SIG-M5 treated with dmso at 0.1 percent for 504 hours (cell line): ENCODE results near the gene CEPT1.

Experiments used
- DNase-seq: peaks from one replicate; lab custom pipeline; 2025; ENCODE audit not compliant: unreplicated experiment; lab: John Stamatoyannopoulos, UW

Gene CEPT1

DNA sequence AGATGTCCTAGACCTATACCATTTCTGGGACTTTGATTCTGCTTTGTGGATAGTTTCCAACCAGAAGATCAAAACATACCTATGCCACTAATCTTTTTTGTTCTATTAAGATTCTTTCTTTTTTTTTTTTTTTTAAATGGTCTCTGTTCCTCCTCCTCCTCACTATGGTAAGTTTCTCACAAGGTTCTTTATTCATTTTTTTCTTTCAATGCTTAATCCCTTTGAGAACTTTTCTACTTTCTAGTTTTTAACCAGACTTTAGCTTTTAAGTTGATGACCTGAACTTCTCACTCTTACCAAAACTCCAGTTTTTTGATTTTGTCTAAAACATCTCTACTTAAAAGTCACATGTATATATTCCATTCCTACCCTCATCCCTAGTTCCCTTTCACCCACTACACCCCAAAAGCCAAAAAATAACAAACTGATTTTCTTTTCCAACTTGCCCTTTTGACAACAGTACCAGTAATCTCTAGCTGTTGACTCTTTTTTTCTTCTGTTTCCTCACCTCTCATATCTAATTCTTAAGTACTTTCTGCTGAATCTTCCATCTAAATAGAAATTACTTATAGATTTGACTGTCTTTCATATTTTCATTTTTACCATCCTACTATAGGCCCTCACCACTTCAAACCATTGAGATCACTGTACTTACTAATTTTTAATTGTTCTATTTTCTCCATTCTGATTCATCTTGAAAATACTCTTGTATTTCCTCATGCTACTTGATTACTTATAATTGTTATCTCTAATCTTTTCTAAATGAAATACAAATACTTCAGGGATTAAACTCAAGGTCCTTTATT lies 6.1 kb downstream of the CEPT1 start:
- DNase-seq: no peak

DNA sequence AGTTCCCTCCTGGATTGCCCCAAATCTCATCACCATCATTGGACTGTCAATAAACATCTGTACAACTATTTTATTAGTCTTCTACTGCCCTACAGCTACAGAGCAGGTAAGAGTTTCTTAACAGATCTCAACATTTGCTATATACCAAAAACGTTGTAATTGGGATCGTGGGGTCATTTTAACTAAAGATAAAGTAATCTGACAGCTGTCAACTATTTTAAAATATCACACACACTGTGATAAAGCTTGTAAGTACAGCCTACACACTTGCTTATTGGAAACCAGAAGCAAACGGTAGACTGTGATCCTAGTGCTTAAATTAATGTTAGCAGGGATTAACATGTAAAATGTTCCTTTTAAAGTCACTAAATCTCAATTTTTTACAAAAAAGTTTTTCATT lies 7.9 kb downstream of the CEPT1 start:
- DNase-seq: no peak

DNA sequence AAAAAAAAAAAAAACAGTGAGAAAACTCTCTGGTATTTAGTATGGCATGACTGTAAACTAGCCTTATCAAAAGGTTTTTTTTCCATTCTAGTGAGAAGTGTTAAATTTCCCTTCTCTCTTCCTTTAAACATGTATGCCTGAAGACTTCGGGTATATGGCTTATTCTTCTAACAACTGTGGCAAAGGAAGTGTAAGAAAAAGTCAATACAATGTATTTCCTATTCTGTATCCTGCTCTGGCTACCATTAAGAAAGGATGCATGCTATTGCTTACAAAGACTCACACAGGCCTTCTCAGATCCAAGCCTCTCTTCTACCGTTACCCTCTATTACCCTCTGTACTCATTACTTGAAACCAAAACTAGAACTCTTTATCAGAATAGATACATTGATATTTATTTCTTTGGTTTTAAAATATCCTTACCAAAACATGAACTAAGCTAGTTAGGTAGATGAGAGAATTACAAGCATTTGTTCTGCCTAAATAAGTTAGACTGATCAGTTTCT lies 8.4 kb downstream of the CEPT1 start:
- DNase-seq: no peak

DNA sequence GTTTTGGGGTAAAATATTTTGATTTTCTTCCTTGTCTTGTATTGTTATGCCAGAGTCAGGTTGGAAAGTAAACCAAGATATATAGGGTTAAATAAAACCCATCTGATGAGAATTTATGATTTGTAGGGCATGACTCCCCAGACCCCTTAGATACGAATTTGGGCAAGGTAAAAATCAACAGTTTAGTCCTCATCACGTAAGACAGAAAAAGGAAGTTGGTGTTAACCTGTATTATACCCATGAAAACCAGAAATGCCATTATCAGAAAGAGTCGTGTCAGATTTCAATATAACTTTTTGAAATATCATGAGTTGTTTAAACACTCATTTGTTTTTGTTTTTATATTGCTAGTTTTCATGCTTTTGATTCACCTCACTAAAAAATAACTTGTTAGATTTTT lies 11.8 kb downstream of the CEPT1 start:
- no peak for DNase-seq

DNA sequence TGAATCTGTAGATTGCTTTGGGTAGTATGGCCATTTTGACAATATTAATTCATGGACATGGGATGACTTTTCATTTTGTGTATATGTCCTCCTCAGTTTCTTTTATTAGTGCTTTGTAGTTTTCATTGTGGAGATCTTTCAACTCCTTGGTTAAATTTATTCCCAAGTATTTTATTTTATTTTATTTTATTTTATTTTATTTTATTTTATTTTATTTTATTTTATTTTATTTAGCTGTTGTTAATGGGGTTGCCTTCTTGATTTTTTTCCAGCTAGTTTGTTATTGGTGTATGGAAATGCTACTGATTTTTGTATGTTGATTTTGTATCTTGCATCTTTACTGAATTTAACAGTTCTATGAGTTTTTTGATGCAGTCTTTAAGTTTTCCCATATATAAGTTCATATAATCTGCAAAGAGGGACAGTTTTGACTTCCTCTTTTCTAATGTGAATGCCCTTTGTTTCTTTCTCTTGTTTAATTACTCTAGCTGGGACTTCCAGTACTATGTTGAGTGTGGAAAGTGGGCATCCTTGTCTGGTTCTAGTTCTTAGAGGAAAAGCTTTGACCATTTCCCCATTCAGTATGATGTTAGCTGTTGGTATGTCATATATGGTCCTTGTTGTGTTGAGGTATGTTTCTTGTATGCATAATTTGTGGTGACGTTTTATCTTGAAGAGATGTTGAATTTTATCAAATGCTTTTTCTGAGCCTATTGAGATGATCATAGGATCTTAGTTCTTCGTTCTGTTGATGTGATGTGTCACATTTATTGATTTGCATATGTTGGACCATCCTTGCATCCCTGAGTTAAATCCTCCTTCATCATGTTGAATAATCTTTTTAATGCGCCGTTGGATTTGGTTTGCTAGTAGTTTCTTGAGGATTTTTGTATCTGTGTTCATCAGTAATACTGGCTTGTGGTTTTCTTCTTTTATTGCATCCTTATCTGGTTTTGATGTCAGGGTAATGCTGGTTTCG lies 14.3 kb downstream of the CEPT1 start:
- DNase-seq: peak; percentile 18

DNA sequence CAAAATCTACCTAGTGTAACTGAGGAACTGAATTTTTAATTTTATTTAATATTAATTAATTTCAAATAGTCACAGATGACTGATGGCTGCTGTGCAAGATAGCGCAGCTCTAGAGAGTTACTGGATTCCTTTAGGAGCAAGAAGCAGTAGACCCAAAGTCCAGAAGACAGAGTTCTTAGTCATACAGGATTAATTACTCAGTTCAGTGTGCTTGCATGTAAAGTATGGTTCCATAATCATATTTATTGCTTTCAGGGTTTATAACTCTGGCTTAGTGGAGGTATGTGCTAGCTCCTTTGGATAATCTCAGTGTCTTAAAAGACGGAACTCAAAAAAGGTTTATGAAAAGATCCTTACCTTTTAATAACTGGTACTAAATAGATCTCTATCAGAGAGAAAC lies 17.4 kb downstream of the CEPT1 start:
- DNase-seq: no peak

DNA sequence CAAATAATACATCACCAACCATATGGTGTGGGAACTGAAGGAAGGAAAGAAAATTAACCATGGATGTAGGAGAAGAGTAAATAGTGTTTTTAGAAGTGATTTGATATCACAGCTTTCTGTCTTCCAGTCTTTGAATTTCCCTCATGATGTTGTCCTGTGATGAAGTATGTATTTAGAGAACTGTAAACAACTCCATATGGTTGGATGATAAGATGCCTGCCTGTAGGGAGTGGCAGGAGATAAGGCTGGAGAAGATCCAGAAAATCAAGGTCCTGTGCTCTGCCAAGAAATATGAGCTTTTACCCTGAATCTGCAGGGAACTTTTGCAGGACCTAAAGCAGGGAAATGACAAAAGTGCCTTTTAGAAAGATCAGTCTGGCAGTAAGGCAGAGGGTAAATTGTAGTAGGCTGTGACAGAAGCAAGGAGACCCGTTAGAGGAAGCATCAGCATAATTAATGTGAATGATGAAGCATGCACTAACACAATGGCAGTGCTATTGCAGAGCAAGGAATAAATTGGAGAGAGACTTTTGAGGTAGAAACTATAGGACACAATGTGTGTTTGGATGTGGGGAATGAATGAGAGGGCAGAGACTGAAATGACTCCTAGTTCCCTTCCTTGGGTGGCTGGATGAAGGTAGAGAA lies 21.9 kb downstream of the CEPT1 start:
- DNase-seq: no peak

DNA sequence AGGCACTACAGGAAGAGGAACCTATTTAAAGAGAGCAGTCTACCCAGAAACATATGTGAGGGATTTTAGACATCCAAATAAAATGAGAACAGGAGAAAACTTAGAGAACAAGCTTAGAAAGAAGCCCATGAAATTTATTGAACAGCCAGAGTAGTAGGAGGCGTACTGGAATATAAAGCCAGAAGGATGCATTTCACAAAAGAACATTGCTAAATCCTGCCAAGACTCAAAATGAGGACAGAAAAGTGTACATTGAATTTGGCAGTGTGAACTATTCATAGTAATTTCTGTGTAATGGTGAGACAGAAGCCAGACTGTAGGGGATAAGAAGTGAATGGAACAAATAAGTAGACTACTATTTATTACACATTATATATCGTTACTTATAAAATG lies 22.5 kb downstream of the CEPT1 start:
- no peak for DNase-seq

DNA sequence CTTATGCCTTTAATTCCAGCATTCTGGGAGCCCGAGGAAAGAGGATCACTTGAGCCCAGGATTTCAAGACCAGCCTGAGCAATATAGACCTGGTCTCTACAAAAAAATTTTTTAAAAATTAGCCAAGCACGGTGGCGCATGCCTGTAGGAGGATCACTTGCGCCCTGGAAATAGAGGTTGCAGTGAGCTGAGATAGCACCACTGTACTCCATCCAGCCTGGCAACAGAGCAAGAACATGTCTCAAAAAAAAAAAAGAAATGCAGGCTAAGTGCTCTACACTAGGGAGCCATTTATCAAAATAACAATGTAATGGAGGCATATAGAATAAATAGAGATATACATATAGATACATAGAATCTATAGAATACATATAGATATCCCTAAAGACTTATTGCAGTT lies 23.3 kb downstream of the CEPT1 start:
- DNase-seq: no peak

DNA sequence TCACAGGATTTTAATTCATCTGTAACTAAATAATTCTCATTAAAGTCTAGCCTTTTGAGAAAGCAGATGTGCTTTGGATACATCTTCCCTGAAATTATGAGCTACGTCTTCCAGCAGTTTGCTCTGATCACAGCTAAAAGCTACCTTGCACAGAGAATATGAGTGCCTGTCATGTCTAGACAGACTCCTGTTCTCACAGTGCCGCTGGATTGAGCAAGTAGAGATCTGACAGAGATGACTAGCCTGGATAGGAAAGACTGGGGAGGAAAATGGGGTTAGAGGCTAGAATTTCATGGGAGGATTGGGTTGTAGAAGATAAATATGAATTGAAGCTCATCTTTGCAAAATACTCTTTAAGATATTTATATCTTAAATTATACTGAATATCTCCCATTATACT lies 24.1 kb downstream of the CEPT1 start:
- no peak for DNase-seq

DNA sequence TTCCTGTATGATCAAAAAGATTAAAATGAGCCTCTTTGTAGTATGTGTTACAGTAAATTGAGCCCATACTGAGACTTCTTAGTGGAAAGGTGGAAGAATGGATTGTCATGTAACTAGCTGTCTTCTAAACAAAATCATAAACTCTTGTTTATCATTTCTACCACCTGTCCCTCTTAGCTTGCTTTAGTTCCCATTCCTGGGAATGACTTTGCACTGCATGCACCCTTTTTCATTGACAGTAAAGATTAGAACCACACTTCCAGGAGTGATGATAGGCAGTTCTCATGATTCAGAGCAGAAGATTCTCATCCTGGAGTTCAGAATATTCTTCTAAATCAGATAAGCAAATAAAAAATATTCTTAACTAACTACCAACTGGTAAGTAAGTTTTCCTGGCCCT lies 32.4 kb downstream of the CEPT1 start:
- no peak for DNase-seq

DNA sequence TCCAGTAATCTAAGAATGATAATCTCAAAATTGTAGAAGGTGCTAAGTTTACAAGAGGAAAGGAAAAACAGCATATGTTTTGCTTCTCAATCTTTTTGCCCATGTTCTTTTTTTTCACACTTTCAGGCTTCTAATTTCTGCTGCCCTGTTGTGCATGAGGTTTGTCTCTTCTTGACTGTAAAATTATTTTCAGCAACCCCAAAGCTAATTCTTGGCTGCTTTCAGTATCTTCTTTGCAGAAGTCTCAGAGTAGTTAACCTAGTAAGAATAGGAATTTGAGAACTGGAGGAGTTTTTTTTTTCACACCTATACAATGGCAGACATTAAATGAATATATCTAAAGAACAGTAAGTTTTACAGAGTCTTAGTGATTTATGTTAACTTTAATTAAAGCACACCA lies 34.0 kb downstream of the CEPT1 start:
- DNase-seq: no peak

DNA sequence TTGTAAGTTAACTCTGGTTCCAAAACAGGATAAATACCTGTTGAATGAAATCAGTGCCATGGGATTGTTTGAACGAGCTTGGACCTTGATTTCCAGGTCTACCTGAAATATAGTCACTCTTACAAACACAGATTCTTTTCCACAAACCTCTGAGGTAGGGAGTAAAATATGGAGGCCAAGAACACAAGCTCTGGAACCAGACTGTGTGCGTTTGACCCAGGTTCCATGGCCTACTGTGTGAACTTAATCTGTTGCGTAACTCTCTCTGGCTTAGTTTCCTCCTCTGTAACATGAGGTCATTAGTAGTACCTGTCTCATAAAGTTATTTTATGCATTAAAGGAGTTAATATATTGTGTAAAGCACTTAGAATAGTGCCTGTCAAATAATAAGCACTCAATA lies 35.3 kb downstream of the CEPT1 start:
- DNase-seq: no peak

DNA sequence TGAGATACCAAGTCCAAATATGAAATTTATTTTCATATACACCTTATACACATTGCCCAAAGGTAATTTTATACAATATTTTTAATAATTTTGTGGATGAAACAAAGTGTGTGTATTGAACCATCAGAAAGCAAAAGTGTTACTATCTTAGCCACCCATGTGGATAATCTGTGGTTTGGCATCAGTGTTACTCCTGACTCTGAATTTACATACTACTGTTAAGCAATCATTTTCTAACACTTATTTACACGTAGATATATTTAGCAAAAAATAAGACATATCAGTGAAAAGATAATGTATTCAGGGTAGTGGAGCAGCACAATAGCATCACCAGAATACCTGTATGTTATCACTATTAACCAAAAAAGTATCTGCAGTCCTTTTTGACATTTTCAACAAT lies 36.7 kb downstream of the CEPT1 start:
- no peak for DNase-seq

DNA sequence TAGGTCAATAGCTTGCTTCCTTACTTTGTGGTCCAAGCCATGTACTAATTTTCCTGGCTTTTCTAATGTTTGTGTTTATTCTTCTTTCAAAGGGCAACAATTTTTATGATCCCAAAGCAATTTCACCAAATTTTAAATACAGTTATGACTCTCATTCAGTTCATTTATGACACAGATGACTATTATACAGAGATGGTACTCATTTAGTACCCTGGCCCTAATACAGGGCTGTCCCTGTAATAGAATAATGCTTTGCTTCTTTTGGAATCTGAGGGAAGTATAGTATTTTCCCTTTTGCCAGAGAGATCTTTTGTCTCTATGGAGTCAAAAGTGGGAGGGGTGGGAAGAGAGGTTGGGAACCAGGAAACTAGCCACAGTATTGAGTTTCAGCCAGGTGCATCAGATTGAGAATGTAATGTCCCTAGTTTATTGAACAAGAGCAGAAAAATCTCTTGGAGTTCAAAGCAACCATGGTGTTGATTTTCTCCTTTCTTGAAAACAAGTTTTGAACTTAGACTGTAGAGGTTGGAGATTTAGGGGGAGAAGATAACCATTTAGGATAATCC lies 40.0 kb downstream of the CEPT1 start:
- DNase-seq: no peak

DNA sequence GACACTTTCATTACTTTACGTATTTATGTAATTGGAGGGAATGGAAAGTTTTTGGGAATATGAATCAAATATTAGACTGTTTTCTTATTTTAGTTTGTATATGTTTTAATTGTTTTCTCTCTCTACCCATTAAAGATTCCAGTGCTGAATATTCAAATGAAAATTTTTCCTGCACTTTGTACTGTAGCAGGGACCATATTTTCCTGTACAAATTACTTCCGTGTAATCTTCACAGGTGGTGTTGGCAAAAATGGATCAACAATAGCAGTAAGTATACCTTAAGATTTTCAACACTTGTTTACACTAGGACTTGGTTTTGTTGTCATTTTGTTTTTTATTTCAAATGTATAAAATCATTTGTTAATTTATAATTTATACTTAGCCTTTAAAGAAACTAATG lies 42.0 kb downstream of the CEPT1 start:
- no peak for DNase-seq

DNA sequence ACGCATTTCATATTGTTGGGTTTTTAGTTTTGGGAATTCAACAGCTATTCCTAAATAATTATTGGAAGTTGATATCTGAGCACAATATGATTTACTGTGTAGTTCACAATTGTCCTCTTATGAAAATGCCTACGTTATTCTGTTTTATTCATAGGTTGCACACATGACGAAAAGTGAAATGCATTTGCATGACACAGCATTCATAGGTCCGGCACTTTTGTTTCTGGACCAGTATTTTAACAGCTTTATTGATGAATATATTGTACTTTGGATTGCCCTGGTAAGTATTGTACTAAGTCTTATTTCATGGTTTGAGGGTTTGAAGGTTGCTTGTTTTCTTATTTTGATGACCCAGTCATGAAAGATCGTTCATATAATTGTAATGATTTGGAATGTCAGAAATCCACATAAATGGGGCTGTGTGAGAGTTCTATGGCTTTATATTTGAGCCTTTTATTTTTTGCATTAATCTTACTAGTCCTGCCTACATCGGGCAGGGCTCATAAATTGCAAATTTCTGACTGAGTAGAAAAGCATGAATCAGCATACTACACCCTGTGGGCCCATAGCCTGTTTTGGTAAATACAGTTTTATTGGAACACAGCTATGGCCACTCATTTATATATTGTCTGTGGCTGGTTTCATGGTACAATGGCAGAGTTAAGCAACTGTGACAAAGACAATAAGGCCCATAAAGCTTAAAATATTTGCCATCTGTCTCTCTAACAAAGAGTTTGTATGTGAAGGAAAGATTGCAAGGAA lies 43.5 kb downstream of the CEPT1 start:
- no peak for DNase-seq

DNA sequence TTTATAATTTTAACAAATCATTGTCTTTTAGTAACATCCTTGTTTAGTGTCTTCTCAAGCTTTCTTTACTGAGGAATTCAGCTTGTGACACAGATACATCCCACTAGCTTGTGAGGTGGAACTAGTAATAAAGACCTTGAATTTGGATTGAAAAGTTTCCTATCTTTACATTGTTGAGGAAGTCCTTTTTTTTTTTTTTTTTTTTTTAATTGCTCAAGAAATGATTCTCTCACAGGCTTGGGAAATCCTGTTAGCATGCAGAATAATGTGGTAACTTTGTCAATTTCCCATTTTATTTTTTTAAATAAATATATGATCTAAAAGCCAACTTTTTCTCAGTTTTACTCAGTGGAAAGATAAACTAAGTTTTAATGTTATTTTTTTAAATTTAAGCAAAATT lies 44.6 kb downstream of the CEPT1 start:
- no peak for DNase-seq

DNA sequence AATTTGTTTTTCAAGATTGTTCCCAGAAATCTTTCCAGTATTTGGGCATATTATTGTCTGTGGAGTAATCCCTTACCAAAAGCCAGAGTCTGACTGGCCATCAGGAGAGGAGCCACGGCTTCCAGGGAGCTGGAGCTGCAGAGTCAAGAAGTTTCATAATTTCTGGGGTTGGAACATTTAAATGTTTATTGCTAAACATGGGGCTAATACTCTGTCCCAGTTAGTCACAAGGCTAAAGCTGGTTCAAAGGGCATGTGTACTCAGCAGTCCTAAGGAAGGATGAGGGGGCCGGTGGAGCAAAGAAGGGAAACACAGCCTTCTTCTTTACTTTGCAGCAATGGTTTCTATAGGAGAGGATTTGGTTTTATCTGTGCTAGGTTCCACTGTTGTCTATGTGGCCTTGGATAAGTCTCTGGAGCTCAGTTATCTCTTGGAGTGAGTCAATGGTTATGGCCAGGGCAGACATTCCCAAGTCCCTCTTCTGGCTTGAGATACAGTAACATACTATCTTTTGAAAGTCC lies 51.0 kb downstream of the CEPT1 start:
- no peak for DNase-seq

DNA sequence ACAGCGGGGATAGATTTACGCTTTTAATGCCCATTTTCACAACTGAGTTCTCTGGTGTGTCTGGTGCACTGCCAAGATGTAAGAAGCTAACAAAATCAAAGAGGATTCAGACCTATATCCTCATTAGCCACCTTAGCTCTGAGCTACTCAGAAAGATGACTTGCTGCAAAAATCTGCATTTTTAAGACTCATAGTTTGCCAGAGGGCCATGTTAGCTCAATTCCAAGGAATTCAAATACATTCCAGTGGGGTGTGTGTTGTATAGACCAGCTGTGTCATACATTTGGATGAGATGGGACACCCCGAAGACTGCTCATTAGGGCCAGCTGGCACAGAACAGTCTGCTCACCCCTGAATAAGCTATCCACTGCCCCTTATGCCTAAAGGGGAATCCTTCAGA lies 51.5 kb downstream of the CEPT1 start:
- DNase-seq: no peak
